PFSK-1 (cell line): ENCODE results near the gene TRIM17.

Source experiments
- SIN3A ChIP-seq: IDR thresholded peaks from 2 replicates; pipeline ENCODE4 v1.6.1; 2012; ENCODE audit warnings: mild to moderate bottlenecking, low read length, moderate library complexity, borderline replicate concordance; ENCODE audit not compliant: insufficient read depth
- TAF1 ChIP-seq: IDR thresholded peaks from 2 replicates; pipeline ENCODE4 v1.6.1; 2012; ENCODE audit warnings: low read length, control low read depth, borderline replicate concordance; ENCODE audit not compliant: insufficient read depth
- TF ChIP-seq, protein P1 (sequence below), 2 experiments: IDR thresholded peaks; 2 replicates each; pipeline versions ENCODE4 v1.6.1 to v1.8.0; 2011 to 2012; ENCODE audit warnings: low read depth in 2 of 2, low read length in 2 of 2, control low read depth in 1 of 2, inconsistent platforms in 1 of 2, mild to moderate bottlenecking in 1 of 2, moderate library complexity in 1 of 2; ENCODE audit not compliant: insufficient read depth in 1 of 2

DNA sequence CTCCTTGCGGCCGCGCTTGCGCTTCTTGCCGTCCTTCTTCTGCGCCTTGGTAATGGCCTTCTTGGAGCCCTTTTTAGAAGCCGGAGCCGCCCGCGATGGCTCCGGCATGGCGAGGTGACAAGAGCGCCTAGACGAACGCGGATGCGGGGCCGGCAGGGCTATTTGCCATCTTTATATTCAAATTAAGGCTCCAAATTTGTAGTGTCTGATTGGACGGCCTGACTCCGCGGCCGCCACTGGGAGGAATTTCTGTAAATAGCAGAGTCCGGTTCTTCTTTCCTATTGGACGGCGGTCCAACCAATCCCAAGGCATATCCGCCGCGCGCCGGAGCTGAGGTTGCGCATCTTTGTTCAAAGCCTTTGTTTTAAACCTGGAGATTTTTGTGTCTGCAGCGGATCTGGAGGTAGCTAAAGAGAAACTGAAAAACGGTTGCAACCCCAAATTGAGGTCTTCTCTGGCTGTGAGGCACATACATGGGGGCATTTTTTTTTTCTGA lies 47.9 kb upstream of the TRIM17 start:
- TF ChIP-seq SIN3A (no peak), TAF1 (no peak)
- TF ChIP-seq, protein P1, sequence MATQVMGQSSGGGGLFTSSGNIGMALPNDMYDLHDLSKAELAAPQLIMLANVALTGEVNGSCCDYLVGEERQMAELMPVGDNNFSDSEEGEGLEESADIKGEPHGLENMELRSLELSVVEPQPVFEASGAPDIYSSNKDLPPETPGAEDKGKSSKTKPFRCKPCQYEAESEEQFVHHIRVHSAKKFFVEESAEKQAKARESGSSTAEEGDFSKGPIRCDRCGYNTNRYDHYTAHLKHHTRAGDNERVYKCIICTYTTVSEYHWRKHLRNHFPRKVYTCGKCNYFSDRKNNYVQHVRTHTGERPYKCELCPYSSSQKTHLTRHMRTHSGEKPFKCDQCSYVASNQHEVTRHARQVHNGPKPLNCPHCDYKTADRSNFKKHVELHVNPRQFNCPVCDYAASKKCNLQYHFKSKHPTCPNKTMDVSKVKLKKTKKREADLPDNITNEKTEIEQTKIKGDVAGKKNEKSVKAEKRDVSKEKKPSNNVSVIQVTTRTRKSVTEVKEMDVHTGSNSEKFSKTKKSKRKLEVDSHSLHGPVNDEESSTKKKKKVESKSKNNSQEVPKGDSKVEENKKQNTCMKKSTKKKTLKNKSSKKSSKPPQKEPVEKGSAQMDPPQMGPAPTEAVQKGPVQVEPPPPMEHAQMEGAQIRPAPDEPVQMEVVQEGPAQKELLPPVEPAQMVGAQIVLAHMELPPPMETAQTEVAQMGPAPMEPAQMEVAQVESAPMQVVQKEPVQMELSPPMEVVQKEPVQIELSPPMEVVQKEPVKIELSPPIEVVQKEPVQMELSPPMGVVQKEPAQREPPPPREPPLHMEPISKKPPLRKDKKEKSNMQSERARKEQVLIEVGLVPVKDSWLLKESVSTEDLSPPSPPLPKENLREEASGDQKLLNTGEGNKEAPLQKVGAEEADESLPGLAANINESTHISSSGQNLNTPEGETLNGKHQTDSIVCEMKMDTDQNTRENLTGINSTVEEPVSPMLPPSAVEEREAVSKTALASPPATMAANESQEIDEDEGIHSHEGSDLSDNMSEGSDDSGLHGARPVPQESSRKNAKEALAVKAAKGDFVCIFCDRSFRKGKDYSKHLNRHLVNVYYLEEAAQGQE (IDR thresholded peaks at IDR 0.05; ENCODE audit: insufficient read depth in 1 of 2, low read depth in 2 of 2, low read length in 2 of 2), result no peak
